ENCODE results near the gene AP1S2. TPM values are rescaled to one million over a fixed set of nuclear protein-coding genes. Genes with fewer than 3 reads are reported as not detected.

The AP1S2 gene
- total and polyA plus RNA-seq, 2 experiments from 2014 or later = 22.6 to 27.9 TPM

- WGBS, 2 experiments (ENCODE audit: low coverage in 1 of 2, low lambda C conversion rate in 2 of 2, missing lambda C conversion rate in 2 of 2) = 97% methylated on average over 6 of the region's 6 CpGs
- no peak overlapping the region for H3K4me3 ChIP-seq
- H3K27me3 ChIP-seq (replicated peaks; ENCODE audit: insufficient read depth) = no peaks in the 10 kb centered on the region
- H3K79me2 ChIP-seq (ENCODE audit: insufficient read depth) = no peaks in the 10 kb centered on the region
- H3K9me3 ChIP-seq (ENCODE audit: low read depth) = no peaks in the 10 kb centered on the region
- H3F3A ChIP-seq (ENCODE audit: insufficient read depth) = no peaks in the 10 kb centered on the region
- H3K36me3 ChIP-seq (ENCODE audit: low read depth) = peaks cover 3% of the 10 kb centered on the region; the same call in 1 of the 2 replicates
- DNase-seq = no peak
- H3K9ac ChIP-seq = no peak overlapping the region
- H3K4me2 ChIP-seq (ENCODE audit: unreplicated experiment) = no peak overlapping the region
- H3K27ac ChIP-seq = no peak overlapping the region
- no peaks in the 10 kb centered on the region for H3K4me1 ChIP-seq (ENCODE audit: insufficient read depth)
- no peak for TF ChIP-seq EZH2 (IDR thresholded peaks at IDR 0.05; ENCODE audit: insufficient read depth, poor library complexity, severe bottlenecking)
- no peak for TF ChIP-seq EZH2phosphoT487 (IDR thresholded peaks at IDR 0.05; ENCODE audit: insufficient read depth, low read depth)
- in situ Hi-C loops (cut with MboI) = no loop called here
- H3K9me2 ChIP-seq (ENCODE audit: insufficient read depth) = no peaks in the 10 kb centered on the region
- H2AFZ ChIP-seq = no peak overlapping the region
- no peaks in the 10 kb centered on the region for H4K20me1 ChIP-seq (ENCODE audit: insufficient read depth)
These were observed 39.7 kb downstream of the AP1S2 start for GRCh38 chrX:15814771-15815365.

- H3K79me2 ChIP-seq (ENCODE audit: insufficient read depth) = no peaks in the 10 kb centered on the region
- no peaks in the 10 kb centered on the region for H3K4me1 ChIP-seq (ENCODE audit: insufficient read depth)
- H2AFZ ChIP-seq = no peak overlapping the region
- no peak overlapping the region for H3K27ac ChIP-seq
- DNase-seq = no peak
- TF ChIP-seq EZH2phosphoT487 (IDR thresholded peaks at IDR 0.05; ENCODE audit: insufficient read depth, low read depth) = no peak
- no peak for TF ChIP-seq EZH2 (IDR thresholded peaks at IDR 0.05; ENCODE audit: insufficient read depth, poor library complexity, severe bottlenecking)
- peaks cover 3% of the 10 kb centered on the region; the same call in 1 of the 2 replicates for H3K36me3 ChIP-seq (ENCODE audit: low read depth)
- no peak overlapping the region for H3K4me2 ChIP-seq (ENCODE audit: unreplicated experiment)
- no peaks in the 10 kb centered on the region for H3K9me3 ChIP-seq (ENCODE audit: low read depth)
- 100% methylated on average over 1 of the region's 1 CpG; no CpG with 5 or more reads in 1 of the 2 experiments for WGBS, 2 experiments (ENCODE audit: low coverage in 1 of 2, low lambda C conversion rate in 2 of 2, missing lambda C conversion rate in 2 of 2)
- in situ Hi-C loops (cut with MboI) = no loop called here
- no peaks in the 10 kb centered on the region for H3F3A ChIP-seq (ENCODE audit: insufficient read depth)
- H3K9ac ChIP-seq = no peak overlapping the region
- no peaks in the 10 kb centered on the region for H3K9me2 ChIP-seq (ENCODE audit: insufficient read depth)
- H3K27me3 ChIP-seq (replicated peaks; ENCODE audit: insufficient read depth) = no peaks in the 10 kb centered on the region
- no peak overlapping the region for H3K4me3 ChIP-seq
- H4K20me1 ChIP-seq (ENCODE audit: insufficient read depth) = no peaks in the 10 kb centered on the region
These were observed 41.2 kb downstream of the AP1S2 start for GRCh38 chrX:15813416-15813815.

- 91% methylated on average over 8 of the region's 8 CpGs for WGBS, 2 experiments (ENCODE audit: low coverage in 1 of 2, low lambda C conversion rate in 2 of 2, missing lambda C conversion rate in 2 of 2)
- H3K36me3 ChIP-seq (ENCODE audit: low read depth) = peaks cover 3% of the 10 kb centered on the region; the same call in 1 of the 2 replicates
- no peak for DNase-seq
- no peaks in the 10 kb centered on the region for H3K27me3 ChIP-seq (replicated peaks; ENCODE audit: insufficient read depth)
- H3K9ac ChIP-seq = no peak overlapping the region
- in situ Hi-C loops (cut with MboI) = no loop called here
- H2AFZ ChIP-seq = no peak overlapping the region
- no peak overlapping the region for H3K27ac ChIP-seq
- H3K4me2 ChIP-seq (ENCODE audit: unreplicated experiment) = no peak overlapping the region
- H3K9me3 ChIP-seq (ENCODE audit: low read depth) = no peaks in the 10 kb centered on the region
- H3K4me1 ChIP-seq (ENCODE audit: insufficient read depth) = no peaks in the 10 kb centered on the region
- no peak overlapping the region for H3K4me3 ChIP-seq
- TF ChIP-seq EZH2phosphoT487 (IDR thresholded peaks at IDR 0.05; ENCODE audit: insufficient read depth, low read depth) (no peak), EZH2 (IDR thresholded peaks at IDR 0.05; ENCODE audit: insufficient read depth, poor library complexity, severe bottlenecking) (no peak)
- H4K20me1 ChIP-seq (ENCODE audit: insufficient read depth) = no peaks in the 10 kb centered on the region
- no peaks in the 10 kb centered on the region for H3K79me2 ChIP-seq (ENCODE audit: insufficient read depth)
- H3K9me2 ChIP-seq (ENCODE audit: insufficient read depth) = no peaks in the 10 kb centered on the region
- no peaks in the 10 kb centered on the region for H3F3A ChIP-seq (ENCODE audit: insufficient read depth)
These were observed 42.2 kb downstream of the AP1S2 start for GRCh38 chrX:15812192-15812938.

GRCh38 chrX:15808254-15808653, 46.4 kb downstream of the AP1S2 start:
- Histone ChIP-seq H3K4me2 (ENCODE audit: unreplicated experiment) (no peak overlapping the region), H3K4me3 (no peak overlapping the region), H3K4me1 (ENCODE audit: insufficient read depth) (no peaks in the 10 kb centered on the region), H3K27ac (no peak overlapping the region), H3K27me3 (replicated peaks; ENCODE audit: insufficient read depth) (no peaks in the 10 kb centered on the region), H3K36me3 (ENCODE audit: low read depth) (no peaks in the 10 kb centered on the region; the same call in 1 of the 2 replicates), H3F3A (ENCODE audit: insufficient read depth) (no peaks in the 10 kb centered on the region), H3K9me2 (ENCODE audit: insufficient read depth) (no peaks in the 10 kb centered on the region), H3K9me3 (ENCODE audit: low read depth) (no peaks in the 10 kb centered on the region), H2AFZ (no peak overlapping the region), H3K9ac (no peak overlapping the region), H3K79me2 (ENCODE audit: insufficient read depth) (no peaks in the 10 kb centered on the region), H4K20me1 (ENCODE audit: insufficient read depth) (no peaks in the 10 kb centered on the region)
- no peak for DNase-seq
- TF ChIP-seq EZH2phosphoT487 (IDR thresholded peaks at IDR 0.05; ENCODE audit: insufficient read depth, low read depth) (no peak), EZH2 (IDR thresholded peaks at IDR 0.05; ENCODE audit: insufficient read depth, poor library complexity, severe bottlenecking) (no peak)
- 96 to 99% methylated on average over 3 to 4 of the region's 4 CpGs for WGBS, 2 experiments (ENCODE audit: low coverage in 1 of 2, low lambda C conversion rate in 2 of 2, missing lambda C conversion rate in 2 of 2)
- in situ Hi-C loops (cut with MboI) = no loop called here
